ENCODE data around the gene PRXL2A.

Gene PRXL2A

GRCh38 chr10:80468002-80468401, 59.7 kb downstream of the PRXL2A start:
- no peak overlapping the region for H3K4me3 ChIP-seq (ENCODE audit: low read depth, low read length)
- in situ Hi-C loops (cut with HindIII; ENCODE audit: low sequenced_read_pairs), result no loop called here
- TF ChIP-seq, protein P1, sequence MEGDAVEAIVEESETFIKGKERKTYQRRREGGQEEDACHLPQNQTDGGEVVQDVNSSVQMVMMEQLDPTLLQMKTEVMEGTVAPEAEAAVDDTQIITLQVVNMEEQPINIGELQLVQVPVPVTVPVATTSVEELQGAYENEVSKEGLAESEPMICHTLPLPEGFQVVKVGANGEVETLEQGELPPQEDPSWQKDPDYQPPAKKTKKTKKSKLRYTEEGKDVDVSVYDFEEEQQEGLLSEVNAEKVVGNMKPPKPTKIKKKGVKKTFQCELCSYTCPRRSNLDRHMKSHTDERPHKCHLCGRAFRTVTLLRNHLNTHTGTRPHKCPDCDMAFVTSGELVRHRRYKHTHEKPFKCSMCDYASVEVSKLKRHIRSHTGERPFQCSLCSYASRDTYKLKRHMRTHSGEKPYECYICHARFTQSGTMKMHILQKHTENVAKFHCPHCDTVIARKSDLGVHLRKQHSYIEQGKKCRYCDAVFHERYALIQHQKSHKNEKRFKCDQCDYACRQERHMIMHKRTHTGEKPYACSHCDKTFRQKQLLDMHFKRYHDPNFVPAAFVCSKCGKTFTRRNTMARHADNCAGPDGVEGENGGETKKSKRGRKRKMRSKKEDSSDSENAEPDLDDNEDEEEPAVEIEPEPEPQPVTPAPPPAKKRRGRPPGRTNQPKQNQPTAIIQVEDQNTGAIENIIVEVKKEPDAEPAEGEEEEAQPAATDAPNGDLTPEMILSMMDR (IDR thresholded peaks at IDR 0.05; ENCODE audit: low read depth, low read length), result no peak
- DNase-seq (ENCODE audit: low read depth, low spot score), result no peak

GRCh38 chr10:80468806-80469421, 60.6 kb downstream of the PRXL2A start:
- no peak overlapping the region for H3K4me3 ChIP-seq (ENCODE audit: low read depth, low read length)
- in situ Hi-C loops (cut with HindIII; ENCODE audit: low sequenced_read_pairs), result no loop called here
- TF ChIP-seq, protein P1 (IDR thresholded peaks at IDR 0.05; ENCODE audit: low read depth, low read length), result no peak
- no peak for DNase-seq (ENCODE audit: low read depth, low spot score)

DNA sequence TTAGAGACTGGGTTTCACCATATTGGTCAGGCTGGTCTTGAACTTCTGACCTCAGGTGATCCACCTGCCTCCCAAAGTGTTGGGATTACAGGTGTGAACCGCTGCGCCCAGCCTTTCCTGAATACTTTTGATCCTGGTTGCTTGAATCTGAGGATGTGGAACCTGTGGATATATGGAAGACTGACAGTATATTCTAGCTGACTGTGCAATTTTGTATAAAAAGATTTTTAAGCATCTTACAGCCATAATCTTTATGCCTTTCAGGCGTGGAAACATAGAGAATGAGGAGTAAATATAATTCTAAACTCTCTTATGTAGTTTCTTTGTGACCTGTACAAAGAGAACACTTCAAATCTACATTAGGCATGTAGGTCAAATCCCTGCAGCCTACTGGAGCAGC, 61.9 kb downstream of the PRXL2A start:
- TF ChIP-seq, protein P1 (IDR thresholded peaks at IDR 0.05; ENCODE audit: low read depth, low read length), result no peak
- no peak for DNase-seq (ENCODE audit: low read depth, low spot score)
- in situ Hi-C loops (cut with HindIII; ENCODE audit: low sequenced_read_pairs), result no loop called here
- no peak overlapping the region for H3K4me3 ChIP-seq (ENCODE audit: low read depth, low read length)

GRCh38 chr10:80471001-80471400, 62.6 kb downstream of the PRXL2A start:
- in situ Hi-C loops (cut with HindIII; ENCODE audit: low sequenced_read_pairs), result no loop called here
- TF ChIP-seq, protein P1 (IDR thresholded peaks at IDR 0.05; ENCODE audit: low read depth, low read length), result no peak
- no peak for DNase-seq (ENCODE audit: low read depth, low spot score)
- H3K4me3 ChIP-seq (ENCODE audit: low read depth, low read length), result no peak overlapping the region

DNA sequence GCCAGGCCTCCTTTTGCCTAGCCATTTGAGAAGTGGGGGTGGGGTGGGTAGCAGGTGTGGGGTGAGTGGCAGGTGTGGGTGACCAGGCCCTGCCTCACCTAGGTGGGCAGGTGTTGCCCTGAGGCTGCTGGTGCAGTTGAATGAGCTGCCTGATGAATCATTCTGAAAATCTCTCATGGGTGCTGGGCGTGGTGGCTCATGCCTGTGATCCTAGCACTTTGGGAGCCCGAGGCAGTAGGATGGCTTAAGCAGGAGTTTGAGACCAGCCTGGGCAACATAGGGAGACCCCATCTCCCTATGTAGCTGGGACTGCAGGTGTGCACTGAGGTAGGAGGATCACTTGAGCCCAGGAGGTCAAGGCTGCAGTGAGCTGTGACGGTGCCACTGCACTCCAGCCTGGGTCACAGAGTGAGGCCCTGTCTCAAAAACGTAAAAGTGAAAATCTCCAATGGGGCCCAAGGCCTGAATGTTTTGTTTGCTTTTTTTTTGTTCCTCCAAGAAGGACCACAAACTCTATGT, 63.4 kb downstream of the PRXL2A start:
- TF ChIP-seq, protein P1 (IDR thresholded peaks at IDR 0.05; ENCODE audit: low read depth, low read length), result no peak
- no peak overlapping the region for H3K4me3 ChIP-seq (ENCODE audit: low read depth, low read length)
- DNase-seq (ENCODE audit: low read depth, low spot score), result no peak

DNA sequence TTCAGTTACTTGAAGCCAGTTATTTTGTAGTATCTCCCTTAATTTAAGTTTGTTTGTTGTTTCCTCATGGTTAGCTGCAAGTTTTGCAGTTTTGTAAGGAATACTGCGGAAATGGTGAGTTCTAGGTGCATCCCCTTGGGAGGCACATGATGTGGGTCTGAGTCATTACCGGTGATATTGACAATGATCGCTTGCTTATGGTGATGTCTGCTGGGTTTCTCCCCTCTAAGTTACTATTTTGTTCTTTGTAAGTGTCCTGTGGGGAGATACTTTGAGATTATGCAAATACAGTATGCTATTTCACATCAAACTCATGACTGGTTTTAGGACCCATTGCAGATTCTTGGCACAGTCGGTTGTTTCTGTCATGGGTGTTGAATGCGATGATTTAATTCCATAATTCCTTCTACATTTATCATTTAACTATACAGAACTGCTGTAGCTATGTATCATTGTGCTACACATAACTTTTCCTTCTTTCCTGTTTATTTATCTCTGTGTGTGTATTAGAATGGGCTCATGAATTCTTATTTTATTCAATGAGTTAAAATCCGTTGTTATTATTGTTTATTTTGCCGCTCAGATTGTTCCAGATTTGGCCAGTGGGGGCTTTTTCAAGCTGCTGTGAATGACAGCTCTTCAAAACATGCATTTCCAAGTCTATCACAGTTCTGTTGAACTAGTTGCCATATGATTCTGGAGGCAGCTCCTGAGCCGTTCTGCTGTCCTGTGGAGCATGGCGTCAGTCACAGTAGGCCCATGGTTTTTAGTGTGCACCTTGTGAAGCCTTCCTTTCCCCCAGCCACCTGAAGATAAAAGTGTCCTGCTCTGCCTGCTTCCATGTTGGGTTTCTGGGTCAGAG, 64.1 kb downstream of the PRXL2A start:
- TF ChIP-seq, protein P1 (IDR thresholded peaks at IDR 0.05; ENCODE audit: low read depth, low read length), result no peak
- in situ Hi-C loops (cut with HindIII; ENCODE audit: low sequenced_read_pairs), result no loop called here
- peak; percentile 79 for DNase-seq (ENCODE audit: low read depth, low spot score)
- H3K4me3 ChIP-seq (ENCODE audit: low read depth, low read length), result no peak overlapping the region

More for the DNA sequence above, 63.4 kb downstream of the PRXL2A start:
- in situ Hi-C loops (cut with HindIII; ENCODE audit: low sequenced_read_pairs), result no loop called here
